ENCODE results near the gene UBE4A. TPM values are rescaled to one million over a fixed set of nuclear protein-coding genes. Genes with fewer than 3 reads are reported as not detected.

UBE4A gene
- total RNA-seq, 3 donors from 2014 or later: 42.3 to 50.1 (median 46.1) TPM

DNA sequence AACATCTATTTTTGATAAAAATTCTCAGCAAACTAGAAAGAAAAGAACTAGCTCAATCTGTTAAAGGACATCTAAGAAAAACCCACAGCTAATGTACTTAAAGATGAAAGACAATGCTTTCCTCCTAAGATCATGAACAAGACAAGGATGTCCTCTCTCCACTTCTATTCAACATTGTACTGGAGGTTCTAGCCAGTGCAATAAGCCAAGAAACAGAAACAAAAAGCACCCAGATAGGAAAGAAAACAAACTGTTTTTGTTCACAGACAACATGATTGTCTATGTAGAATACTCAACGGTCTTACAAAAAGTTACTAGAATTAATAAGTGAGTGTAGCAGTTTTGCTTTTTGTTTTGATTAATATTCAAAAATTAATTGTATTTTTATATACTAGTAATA is 24.7 kb upstream of the UBE4A start:
- Histone ChIP-seq H3K4me1 (ENCODE audit: low read depth) (no peaks in the 10 kb centered on the region), H3K9me3 (no peaks in the 10 kb centered on the region), H3K4me3 (no peak overlapping the region), H3K36me3 (ENCODE audit: low read depth) (no peaks in the 10 kb centered on the region)
- no peak for DNase-seq
- ATAC-seq: no peak
- TF ChIP-seq, protein P1, sequence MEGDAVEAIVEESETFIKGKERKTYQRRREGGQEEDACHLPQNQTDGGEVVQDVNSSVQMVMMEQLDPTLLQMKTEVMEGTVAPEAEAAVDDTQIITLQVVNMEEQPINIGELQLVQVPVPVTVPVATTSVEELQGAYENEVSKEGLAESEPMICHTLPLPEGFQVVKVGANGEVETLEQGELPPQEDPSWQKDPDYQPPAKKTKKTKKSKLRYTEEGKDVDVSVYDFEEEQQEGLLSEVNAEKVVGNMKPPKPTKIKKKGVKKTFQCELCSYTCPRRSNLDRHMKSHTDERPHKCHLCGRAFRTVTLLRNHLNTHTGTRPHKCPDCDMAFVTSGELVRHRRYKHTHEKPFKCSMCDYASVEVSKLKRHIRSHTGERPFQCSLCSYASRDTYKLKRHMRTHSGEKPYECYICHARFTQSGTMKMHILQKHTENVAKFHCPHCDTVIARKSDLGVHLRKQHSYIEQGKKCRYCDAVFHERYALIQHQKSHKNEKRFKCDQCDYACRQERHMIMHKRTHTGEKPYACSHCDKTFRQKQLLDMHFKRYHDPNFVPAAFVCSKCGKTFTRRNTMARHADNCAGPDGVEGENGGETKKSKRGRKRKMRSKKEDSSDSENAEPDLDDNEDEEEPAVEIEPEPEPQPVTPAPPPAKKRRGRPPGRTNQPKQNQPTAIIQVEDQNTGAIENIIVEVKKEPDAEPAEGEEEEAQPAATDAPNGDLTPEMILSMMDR (IDR thresholded peaks at IDR 0.05): no peak
- intact Hi-C loops (cut with DNase I, micrococcal nuclease): no loop called here

DNA sequence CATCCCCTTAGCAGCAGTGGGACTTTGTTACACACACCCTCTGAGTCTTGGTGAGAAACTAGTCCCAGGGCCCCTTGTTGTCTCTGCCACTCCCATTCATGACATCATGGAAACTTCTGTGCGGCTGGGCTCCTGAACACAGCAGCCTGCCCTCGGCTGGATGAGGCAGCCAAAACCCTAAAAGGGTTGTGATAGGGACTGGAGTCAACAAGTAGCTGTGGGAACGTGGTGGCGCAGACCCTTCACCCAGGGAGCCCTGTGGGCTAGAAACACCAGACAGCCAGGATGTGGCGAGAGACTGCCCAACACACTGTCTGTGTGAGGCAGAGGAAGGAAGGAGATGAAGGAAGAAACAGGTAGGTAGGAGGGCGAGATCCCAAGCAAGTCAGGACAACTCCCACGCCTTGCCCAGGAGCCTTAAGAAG is 20.8 kb upstream of the UBE4A start:
- DNase-seq (peak; percentile 59 to 80 (median 68)), ATAC-seq (peak; percentile 81)
- H3K36me3 ChIP-seq (ENCODE audit: low read depth): no peaks in the 10 kb centered on the region
- no peak overlapping the region for H3K4me3 ChIP-seq
- TF ChIP-seq, protein P1 (IDR thresholded peaks at IDR 0.05): no peak
- no peaks in the 10 kb centered on the region for H3K4me1 ChIP-seq (ENCODE audit: low read depth)
- intact Hi-C loops (cut with DNase I, micrococcal nuclease): no loop called here
- H3K9me3 ChIP-seq: no peaks in the 10 kb centered on the region

DNA sequence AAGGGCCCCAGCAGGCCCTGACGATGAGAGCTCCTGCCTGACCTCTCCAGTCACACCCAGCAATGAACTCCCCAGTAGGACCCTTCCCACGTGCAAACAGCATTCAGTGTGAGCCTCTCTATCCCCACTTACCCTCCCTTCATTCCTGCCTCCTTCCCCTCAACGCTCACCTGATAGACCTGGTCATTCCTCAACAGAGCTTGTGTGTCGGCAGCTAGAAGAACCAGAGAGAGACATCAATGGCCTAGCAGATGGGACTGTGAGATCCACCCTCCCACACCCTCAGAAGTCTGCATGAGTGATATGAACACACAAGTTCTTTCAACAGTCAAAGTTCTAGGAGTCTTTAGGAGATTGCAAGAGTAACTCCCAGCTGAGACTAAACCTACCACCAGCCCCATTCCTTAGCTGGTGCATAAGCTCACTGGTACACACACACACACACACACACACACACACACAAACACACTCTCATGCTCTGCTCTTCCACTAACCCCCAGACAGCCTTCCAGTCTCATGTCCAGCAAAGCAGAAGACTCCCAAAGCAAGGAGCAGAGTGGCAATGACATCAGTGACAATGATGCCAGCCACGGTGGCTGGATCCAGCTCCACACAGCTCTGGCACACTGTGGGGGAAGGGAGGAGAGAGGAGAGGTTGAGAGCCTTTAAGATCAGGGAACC is 20.0 kb upstream of the UBE4A start:
- TF ChIP-seq, protein P1 (IDR thresholded peaks at IDR 0.05): no peak

DNA sequence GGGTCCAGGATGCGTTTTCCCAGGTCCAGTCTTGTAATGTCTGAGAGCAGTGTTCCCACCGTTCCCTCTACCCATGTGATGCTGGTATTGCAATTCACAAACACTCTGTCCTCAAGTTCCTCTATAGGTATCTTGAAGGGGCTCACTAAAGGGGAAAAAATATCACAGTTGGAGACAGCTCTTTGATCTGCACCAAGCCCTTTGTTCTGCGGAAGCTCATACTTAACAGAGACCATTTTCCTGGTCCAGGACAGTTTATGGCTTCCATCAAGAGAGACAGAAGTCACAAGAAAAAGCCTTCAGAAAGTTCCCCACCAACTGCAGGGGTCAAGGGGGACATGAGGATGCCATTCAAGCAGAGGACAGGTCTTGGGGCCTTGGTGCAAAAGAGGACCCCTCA is 19.0 kb upstream of the UBE4A start:
- no peak for DNase-seq
- ATAC-seq: no peak
- no peaks in the 10 kb centered on the region for H3K9me3 ChIP-seq
- intact Hi-C loops (cut with DNase I, micrococcal nuclease): no loop called here
- no peak overlapping the region for H3K4me3 ChIP-seq
- H3K4me1 ChIP-seq (ENCODE audit: low read depth): no peaks in the 10 kb centered on the region
- TF ChIP-seq, protein P1 (IDR thresholded peaks at IDR 0.05): no peak
- no peaks in the 10 kb centered on the region for H3K36me3 ChIP-seq (ENCODE audit: low read depth)

More for the DNA sequence above, 20.0 kb upstream of the UBE4A start:
- Histone ChIP-seq H3K9me3 (no peaks in the 10 kb centered on the region), H3K36me3 (ENCODE audit: low read depth) (no peaks in the 10 kb centered on the region), H3K4me3 (no peak overlapping the region), H3K4me1 (ENCODE audit: low read depth) (no peaks in the 10 kb centered on the region)
- ATAC-seq: no peak
- DNase-seq: no peak
- intact Hi-C loops (cut with DNase I, micrococcal nuclease): no loop called here

DNA sequence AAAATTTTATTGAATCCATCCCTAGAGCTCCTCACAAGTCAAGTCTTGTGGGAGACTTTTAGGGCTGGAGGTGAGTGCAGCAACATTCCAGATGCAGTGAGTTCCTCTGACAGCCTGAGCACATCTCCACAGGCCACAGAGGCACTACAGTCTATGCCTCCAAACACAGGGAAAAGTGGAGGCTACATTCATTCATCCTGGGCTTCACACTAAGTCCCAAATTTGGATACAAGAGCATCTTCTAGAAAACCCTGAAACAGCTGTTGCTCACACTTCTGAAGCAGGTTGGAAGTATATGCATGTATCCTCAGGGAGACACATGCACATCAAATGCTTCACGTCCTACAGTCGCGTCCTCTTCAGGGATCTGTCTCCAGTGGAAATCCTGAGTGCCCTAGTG is 18.1 kb upstream of the UBE4A start:
- TF ChIP-seq, protein P1 (IDR thresholded peaks at IDR 0.05): no peak
- intact Hi-C loops (cut with DNase I, micrococcal nuclease): no loop called here
- DNase-seq (no peak), ATAC-seq (no peak)
- Histone ChIP-seq H3K36me3 (ENCODE audit: low read depth) (no peaks in the 10 kb centered on the region), H3K4me3 (no peak overlapping the region), H3K9me3 (no peaks in the 10 kb centered on the region), H3K4me1 (ENCODE audit: low read depth) (no peaks in the 10 kb centered on the region)

All from mucosa of descending colon (tissue), 3 donors.